IPS DF 4.7 (cell line): Measurements from ENCODE around the gene LRRC8C.
A peak's percentile ranks its signal among the peaks of the same experiment; 100 is the strongest.
"Not testable (repeated sequence)": the region's sequence is repeated elsewhere in the genome, so short reads cannot be mapped to it uniquely, and the experiment has no call there.

ENCODE experiments used
- DNase-seq: peaks from one replicate; pipeline ENCODE4 v3.0.0-alpha.2; 2013; ENCODE audit warnings: low spot score; ENCODE audit errors: extremely low read depth

Gene LRRC8C

DNA sequence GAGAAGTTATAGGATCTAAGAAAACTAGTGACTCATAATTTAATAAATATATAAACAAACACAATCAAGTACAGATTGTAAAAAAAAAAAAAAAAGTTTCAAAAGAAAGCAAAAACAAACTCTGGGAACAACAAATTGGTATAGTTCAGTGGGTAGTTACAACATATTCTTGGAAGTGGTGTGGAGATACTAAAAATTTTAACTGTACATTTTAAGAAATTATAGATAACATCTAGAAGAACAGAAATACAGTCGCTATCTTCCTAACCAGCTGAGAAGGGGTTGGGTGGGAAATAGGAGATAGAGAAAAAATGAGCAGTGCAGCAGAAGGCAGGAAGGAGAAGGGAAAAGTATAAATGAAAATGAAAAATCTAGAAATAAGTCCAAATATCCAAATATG, 70.5 kb downstream of the LRRC8C start:
- no peak for DNase-seq

DNA sequence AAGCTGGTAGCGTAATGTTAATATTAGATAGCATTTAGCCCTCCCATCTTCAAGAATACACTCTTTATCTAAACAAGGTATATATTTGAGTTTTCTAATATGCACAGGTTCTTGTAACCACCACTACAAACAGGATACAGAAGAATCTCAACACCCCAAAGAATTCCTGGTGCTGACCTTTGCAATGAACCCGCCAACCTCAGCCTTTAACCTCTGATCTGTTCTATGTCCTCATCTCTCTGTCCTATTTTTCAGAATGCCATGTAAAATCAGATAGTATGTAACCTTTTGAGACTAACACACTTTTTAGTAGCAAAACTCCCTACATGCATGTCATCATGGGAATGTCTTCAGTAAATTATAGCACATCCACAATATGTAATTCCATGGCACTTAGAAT, 71.1 kb downstream of the LRRC8C start:
- no peak for DNase-seq

DNA sequence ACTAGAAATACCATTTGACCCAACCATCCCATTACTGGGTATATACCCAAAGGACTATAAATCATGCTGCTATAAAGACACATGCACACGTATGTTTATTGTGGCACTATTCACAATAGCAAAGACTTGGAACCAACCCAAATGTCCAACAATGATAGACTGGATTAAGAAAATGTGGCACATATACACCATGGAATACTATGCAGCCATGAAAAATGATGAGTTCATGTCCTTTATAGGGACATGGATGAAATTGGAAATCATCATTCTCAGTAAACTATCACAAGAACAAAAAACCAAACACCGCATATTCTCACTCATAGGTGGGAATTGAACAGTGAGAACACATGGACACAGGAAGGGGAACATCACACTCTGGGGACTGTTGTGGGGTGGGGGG, 72.0 kb downstream of the LRRC8C start:
- not testable (repeated sequence) for DNase-seq

- DNase-seq = no peak
Measured at GRCh38 chr1:89705901-89706699, 73.2 kb downstream of the LRRC8C start.

DNA sequence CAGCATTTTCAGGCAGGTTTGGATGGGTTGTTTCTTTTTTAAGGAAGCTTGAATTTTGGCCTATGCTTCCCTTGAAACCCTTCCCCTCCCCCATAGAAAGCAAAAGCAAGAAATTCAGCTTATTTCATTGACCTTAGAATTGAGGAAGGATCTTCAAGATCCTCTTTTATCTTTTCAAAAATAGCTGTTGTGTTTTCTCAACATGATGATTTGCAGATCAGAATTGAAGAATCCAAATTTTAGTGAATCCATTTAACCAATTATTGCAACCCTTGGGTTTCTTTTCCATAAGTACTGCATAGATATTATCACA, 73.7 kb downstream of the LRRC8C start:
- no peak for DNase-seq

- DNase-seq = peak; percentile 9
Measured at GRCh38 chr1:89708751-89709375, 75.9 kb downstream of the LRRC8C start.

GRCh38 chr1:89710498-89711139, 77.7 kb downstream of the LRRC8C start:
- no peak for DNase-seq

GRCh38 chr1:89711140-89711778, 78.3 kb downstream of the LRRC8C start:
- no peak for DNase-seq

GRCh38 chr1:89712420-89712819, 79.5 kb downstream of the LRRC8C start:
- DNase-seq = no peak

GRCh38 chr1:89715677-89716076, 82.8 kb downstream of the LRRC8C start:
- no peak for DNase-seq

DNA sequence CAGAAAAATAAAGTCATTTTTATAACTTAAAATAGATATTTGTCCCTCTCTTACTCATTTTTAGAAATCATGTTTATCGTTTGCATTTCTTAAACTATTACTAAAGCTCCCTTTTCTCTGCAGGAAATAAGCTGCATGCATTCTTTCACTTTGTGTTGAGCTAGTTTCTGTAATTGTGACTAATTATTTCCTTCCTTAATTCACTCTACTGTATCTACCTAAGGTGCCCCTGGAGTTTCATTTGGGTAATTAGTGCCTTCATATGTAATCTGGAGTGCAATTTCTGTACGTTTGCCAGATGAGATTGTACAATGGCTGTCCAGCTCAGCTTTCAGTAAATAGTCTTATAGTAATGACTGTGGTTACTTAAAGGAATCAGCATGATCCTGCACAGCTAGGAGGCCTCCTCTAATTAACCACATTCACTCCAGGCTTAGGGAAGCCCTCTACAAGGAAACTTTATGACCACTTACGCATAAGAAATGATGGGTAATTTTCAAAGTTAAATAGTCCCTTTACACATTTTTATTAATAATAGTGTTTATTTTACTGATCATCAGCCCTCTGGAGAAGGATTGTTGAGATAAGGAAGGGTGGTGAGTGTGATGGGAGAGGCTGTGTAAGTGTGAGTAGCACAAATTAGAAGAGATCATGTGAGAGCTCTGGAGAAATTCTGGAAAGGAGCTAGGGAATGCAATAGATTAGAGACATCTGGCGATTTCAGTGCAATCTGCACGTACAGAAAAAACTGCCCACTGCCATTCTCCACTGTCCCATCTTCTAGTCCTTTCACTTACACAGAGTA, 86.8 kb downstream of the LRRC8C start:
- DNase-seq = no peak

DNA sequence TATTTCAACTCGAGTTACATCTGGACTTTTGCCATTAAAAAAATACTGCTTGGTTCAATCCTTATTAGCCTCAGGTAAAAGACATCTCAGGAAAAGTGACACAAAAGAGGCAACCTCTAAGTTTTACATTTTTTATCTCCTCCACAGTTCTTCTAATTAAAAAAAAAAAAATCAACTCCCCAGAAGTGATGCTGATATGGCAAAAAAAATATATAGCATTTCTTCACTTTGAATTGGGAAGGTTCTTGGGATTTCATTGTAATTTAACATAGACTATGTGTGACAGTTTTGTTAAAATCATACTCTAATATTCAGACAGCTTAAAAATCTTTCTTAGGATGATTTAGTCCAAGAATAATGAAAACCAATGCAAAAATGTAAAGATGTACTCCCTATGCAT, 87.9 kb downstream of the LRRC8C start:
- no peak for DNase-seq

DNA sequence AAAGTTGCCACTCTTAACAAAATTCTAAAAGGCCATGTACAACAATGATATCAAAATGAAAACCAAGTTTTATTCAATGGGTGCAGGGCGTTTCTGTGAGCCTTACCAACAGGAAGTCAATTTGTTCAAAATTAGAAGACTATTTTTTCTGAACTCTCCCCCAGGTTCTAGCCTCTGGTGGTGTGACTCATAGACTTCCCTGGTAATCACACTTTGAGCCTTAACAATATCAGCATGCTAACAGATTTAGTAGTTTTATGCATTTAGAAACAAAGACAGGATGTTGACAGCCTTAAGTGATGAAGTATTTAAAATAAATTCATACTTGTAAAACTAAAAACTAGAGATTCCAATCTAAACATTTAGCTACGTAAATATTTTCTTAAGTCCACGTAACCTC, 88.4 kb downstream of the LRRC8C start:
- no peak for DNase-seq

GRCh38 chr1:89723144-89723543, 90.2 kb downstream of the LRRC8C start:
- no peak for DNase-seq

- DNase-seq = no peak
Measured at GRCh38 chr1:89723863-89724262, 90.9 kb downstream of the LRRC8C start.

GRCh38 chr1:89724369-89725010, 91.6 kb downstream of the LRRC8C start:
- DNase-seq = no peak

- no peak for DNase-seq
Measured at GRCh38 chr1:89725011-89725370, 92.1 kb downstream of the LRRC8C start.

GRCh38 chr1:89725631-89726030, 92.7 kb downstream of the LRRC8C start:
- DNase-seq = no peak

DNA sequence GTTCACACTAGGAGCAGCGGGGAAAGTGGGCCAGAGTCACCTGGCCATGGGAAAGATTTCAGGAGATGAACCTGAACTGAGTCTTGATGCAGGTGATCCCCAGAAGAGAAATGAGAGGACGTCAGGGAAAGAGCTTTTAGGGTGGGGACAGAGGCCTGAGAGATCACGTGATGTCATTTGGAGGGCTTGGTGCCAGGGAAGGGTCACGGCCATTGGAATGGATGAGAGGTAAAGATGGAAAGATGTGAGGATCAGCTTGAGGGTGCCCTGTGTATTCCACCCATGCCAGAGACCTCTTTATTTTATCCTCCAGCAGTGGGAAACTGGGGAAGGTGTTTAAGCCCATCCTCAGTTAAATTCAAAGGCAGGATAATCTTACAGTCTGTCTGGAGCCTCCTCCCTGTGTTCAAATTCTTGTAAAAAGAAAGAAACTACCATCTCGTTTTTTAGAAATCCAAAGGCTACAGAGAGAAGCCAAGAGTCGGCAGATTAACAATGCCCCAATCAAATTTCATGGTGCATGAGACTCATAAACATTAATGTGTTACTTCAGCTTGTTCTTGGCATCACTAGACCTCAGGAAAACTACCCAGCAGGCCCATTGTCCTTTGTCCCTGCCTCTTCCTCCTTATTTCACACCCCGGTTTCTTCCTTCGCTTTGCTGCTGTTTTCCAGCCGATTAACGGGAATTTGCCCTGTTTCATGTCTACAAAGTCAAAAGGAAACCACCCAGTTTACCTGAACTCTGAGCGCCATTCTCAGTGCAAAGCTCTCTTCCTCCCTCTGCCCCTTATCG, 94.8 kb downstream of the LRRC8C start:
- DNase-seq = no peak

DNA sequence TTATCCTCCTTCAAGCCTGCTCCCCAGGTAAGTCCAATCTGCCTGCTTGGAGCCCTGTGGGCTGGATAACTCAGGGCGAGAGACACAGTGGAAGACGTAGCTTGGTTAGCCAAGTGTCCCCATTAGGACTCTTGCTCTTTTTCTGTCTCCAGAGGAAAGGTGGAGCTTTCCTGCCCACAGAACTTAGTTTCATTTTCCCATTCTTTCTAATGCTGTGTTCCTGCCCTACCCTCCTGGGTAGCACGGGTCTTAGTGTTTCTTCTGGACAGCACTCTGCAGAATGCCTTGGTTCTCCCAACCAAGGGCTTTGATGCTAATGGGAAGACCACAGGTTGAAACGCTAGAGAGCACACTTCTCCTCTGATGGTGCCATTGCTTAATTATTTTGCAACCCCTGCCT, 95.5 kb downstream of the LRRC8C start:
- no peak for DNase-seq
